ENCODE data around the gene ITGB1. TPM values are rescaled to one million over a fixed set of nuclear protein-coding genes. Genes with fewer than 3 reads are reported as not detected.
A peak's percentile ranks its signal among the peaks of the same experiment; 100 is the strongest.

ITGB1 gene
- total and polyA plus RNA-seq, 2 donors from 2014 or later: 156 to 410 TPM

DNA sequence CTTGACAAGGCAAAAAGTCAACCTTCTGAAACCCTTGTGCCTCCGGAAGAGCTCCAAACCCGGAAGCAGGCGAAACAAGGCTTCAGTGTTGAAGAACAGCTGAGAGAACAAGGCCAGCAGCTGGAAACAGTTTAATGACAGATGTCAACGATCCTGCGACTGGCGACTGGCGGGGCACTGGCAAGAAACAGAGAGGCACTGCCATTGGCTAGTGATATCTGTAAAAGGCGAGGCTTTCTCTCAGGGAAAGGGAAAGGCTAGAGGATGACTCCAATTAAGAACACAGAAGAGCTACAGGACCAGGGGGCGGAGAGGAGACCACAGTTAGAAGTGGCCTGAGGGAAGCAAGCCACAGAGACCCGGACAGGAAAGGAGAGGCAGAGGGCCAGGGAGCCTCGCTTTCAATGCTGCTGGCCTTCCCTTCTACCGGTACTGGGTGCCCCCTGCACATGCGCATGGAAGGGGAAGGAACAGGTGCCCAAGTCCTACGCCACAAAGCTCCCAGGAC lies 19.4 kb downstream of the ITGB1 start:
- Histone ChIP-seq H3K27ac (ENCODE audit: low read depth in 2 of 2, low read length in 2 of 2) (peak overlapping the region in 1 of 2 donors; percentile 16), H3K36me3 (ENCODE audit: control insufficient read depth in 2 of 3, insufficient read depth in 3 of 3, low read length in 3 of 3) (peaks cover 0 to 8% (median 2%) of the 10 kb centered on the region in 3 donors), H3K9me3 (ENCODE audit: control insufficient read depth in 2 of 3, insufficient read depth in 1 of 3, low read length in 3 of 3) (no peaks in the 10 kb centered on the region), H3K27me3 (ENCODE audit: control insufficient read depth, insufficient read depth, low read length) (no peaks in the 10 kb centered on the region), H3K4me3 (ENCODE audit: low read length in 3 of 3) (peak overlapping the region in 2 of 3 donors; percentile 1 to 17), H3K4me1 (ENCODE audit: control insufficient read depth in 2 of 3, insufficient read depth in 2 of 3, low read depth in 1 of 3, low read length in 3 of 3) (peaks cover 7 to 38% (median 28%) of the 10 kb centered on the region in 3 donors), H3K9ac (ENCODE audit: low read length in 3 of 3) (no peak overlapping the region)
- no peak for FAIRE-seq
- intact Hi-C loops (cut with DNase I): no loop called here
- peak in 3 of 5 donors; percentile 56 to 75 (median 61) for DNase-seq
- TF ChIP-seq, protein P1, sequence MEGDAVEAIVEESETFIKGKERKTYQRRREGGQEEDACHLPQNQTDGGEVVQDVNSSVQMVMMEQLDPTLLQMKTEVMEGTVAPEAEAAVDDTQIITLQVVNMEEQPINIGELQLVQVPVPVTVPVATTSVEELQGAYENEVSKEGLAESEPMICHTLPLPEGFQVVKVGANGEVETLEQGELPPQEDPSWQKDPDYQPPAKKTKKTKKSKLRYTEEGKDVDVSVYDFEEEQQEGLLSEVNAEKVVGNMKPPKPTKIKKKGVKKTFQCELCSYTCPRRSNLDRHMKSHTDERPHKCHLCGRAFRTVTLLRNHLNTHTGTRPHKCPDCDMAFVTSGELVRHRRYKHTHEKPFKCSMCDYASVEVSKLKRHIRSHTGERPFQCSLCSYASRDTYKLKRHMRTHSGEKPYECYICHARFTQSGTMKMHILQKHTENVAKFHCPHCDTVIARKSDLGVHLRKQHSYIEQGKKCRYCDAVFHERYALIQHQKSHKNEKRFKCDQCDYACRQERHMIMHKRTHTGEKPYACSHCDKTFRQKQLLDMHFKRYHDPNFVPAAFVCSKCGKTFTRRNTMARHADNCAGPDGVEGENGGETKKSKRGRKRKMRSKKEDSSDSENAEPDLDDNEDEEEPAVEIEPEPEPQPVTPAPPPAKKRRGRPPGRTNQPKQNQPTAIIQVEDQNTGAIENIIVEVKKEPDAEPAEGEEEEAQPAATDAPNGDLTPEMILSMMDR (IDR thresholded peaks at IDR 0.05; ENCODE audit: borderline replicate concordance, extremely low read depth, insufficient read depth): no peak

DNA sequence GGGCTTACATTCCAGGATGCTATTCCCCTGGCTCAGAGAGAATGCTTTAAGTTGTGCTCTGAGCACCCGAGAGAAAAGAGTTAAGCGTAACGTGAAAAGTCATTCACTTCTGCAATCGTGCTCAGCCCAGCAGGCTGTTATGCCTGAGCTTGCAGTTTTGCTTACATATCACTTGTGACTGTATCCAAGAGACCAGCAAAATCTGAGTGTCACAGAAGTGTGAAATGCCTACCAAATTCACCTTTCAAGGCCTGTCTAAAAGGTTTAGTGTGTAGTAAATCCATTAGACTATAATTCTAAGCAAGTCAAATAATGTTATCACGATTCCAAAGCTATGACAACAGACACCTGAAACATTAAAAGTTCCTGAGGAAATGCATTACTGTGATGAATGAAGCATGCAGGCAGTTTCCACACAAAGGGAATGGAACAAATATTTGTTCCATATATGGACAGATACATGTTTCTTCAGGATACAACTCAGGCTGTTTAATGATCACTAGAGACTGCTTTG lies 20.1 kb downstream of the ITGB1 start:
- Histone ChIP-seq H3K27ac (ENCODE audit: low read depth in 2 of 2, low read length in 2 of 2) (peak overlapping the region in 1 of 2 donors; percentile 30), H3K4me1 (ENCODE audit: control insufficient read depth in 2 of 3, insufficient read depth in 2 of 3, low read depth in 1 of 3, low read length in 3 of 3) (peaks cover 7 to 34% (median 23%) of the 10 kb centered on the region in 3 donors), H3K4me3 (ENCODE audit: low read length in 3 of 3) (no peak overlapping the region), H3K36me3 (ENCODE audit: control insufficient read depth in 2 of 3, insufficient read depth in 3 of 3, low read length in 3 of 3) (peaks cover 0 to 8% (median 2%) of the 10 kb centered on the region in 3 donors), H3K27me3 (ENCODE audit: control insufficient read depth, insufficient read depth, low read length) (no peaks in the 10 kb centered on the region), H3K9ac (ENCODE audit: low read length in 3 of 3) (no peak overlapping the region), H3K9me3 (ENCODE audit: control insufficient read depth in 2 of 3, insufficient read depth in 1 of 3, low read length in 3 of 3) (no peaks in the 10 kb centered on the region)
- DNase-seq: peak in 2 of 5 donors; percentile 51 to 64
- no peak for FAIRE-seq
- intact Hi-C loops (cut with DNase I): no loop called here
- TF ChIP-seq, protein P1 (IDR thresholded peaks at IDR 0.05; ENCODE audit: borderline replicate concordance, extremely low read depth, insufficient read depth): no peak

DNA sequence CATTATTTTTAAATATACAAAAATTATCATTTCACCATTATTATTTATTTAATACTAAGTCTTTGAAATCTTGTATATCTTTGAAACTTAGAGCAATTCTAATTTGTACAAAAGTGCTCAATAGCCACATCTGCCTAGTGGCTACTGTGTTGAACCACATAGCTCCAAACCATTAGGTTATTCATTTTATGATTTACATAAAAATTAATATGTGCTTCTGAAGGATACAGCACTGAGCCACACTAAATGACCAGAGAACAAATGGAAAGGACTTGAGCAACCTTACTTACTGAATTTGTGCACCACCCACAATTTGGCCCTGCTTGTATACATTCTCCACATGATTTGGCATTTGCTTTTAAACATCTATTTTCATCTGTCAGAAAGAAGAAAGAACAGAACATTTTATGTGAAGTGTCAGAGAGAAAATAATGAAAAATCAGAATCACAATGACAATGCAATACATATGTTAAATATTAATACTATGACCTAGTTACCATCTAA lies 25.8 kb downstream of the ITGB1 start:
- H3K36me3 ChIP-seq (ENCODE audit: control insufficient read depth in 2 of 3, insufficient read depth in 3 of 3, low read length in 3 of 3): peaks cover 0 to 20% (median 7%) of the 10 kb centered on the region in 3 donors
- no peak for FAIRE-seq
- no peak overlapping the region for H3K27ac ChIP-seq (ENCODE audit: low read depth in 2 of 2, low read length in 2 of 2)
- H3K9me3 ChIP-seq (ENCODE audit: control insufficient read depth in 2 of 3, insufficient read depth in 1 of 3, low read length in 3 of 3): no peaks in the 10 kb centered on the region
- TF ChIP-seq, protein P1 (IDR thresholded peaks at IDR 0.05; ENCODE audit: borderline replicate concordance, extremely low read depth, insufficient read depth): no peak
- intact Hi-C loops (cut with DNase I): no loop called here
- no peak overlapping the region for H3K4me3 ChIP-seq (ENCODE audit: low read length in 3 of 3)
- no peaks in the 10 kb centered on the region for H3K27me3 ChIP-seq (ENCODE audit: control insufficient read depth, insufficient read depth, low read length)
- H3K9ac ChIP-seq (ENCODE audit: low read length in 3 of 3): no peak overlapping the region
- no peak for DNase-seq
- H3K4me1 ChIP-seq (ENCODE audit: control insufficient read depth in 2 of 3, insufficient read depth in 2 of 3, low read depth in 1 of 3, low read length in 3 of 3): no peaks in the 10 kb centered on the region
